HG02840 (cell line): ENCODE data around the gene EXOC4.

Experiments used
- ATAC-seq: cut with Tn5 transposase; IDR thresholded peaks from one replicate; pipeline ENCODE4 v1.9.1; 2021; ENCODE audit warnings: mild to moderate bottlenecking, moderate library complexity, moderate number of reproducible peaks; ENCODE audit not compliant: unreplicated experiment, low FRiP score

Gene EXOC4

GRCh38 chr7:133358708-133359107 lies 105.8 kb downstream of the EXOC4 start:
- no peak for ATAC-seq

GRCh38 chr7:133359449-133359848 lies 106.6 kb downstream of the EXOC4 start:
- no peak for ATAC-seq

- ATAC-seq = no peak
Observed at GRCh38 chr7:133360201-133360600, 107.3 kb downstream of the EXOC4 start.

GRCh38 chr7:133361806-133362205 lies 108.9 kb downstream of the EXOC4 start:
- ATAC-seq = no peak

- no peak for ATAC-seq
Observed at GRCh38 chr7:133364959-133365690, 112.2 kb downstream of the EXOC4 start.

- no peak for ATAC-seq
Observed at GRCh38 chr7:133365917-133366316, 113.0 kb downstream of the EXOC4 start.

- no peak for ATAC-seq
Observed at GRCh38 chr7:133367561-133367960, 114.7 kb downstream of the EXOC4 start.

- ATAC-seq = no peak
Observed at GRCh38 chr7:133369130-133369529, 116.3 kb downstream of the EXOC4 start.

GRCh38 chr7:133371616-133372015 lies 118.7 kb downstream of the EXOC4 start:
- ATAC-seq = no peak

GRCh38 chr7:133372337-133372736 lies 119.5 kb downstream of the EXOC4 start:
- no peak for ATAC-seq

- ATAC-seq = no peak
Observed at GRCh38 chr7:133376514-133376913, 123.6 kb downstream of the EXOC4 start.

- no peak for ATAC-seq
Observed at GRCh38 chr7:133381965-133382364, 129.1 kb downstream of the EXOC4 start.

- no peak for ATAC-seq
Observed at GRCh38 chr7:133382775-133383559, 130.1 kb downstream of the EXOC4 start.

GRCh38 chr7:133386205-133386604 lies 133.3 kb downstream of the EXOC4 start:
- ATAC-seq = no peak

- ATAC-seq = no peak
Observed at GRCh38 chr7:133389727-133390126, 136.8 kb downstream of the EXOC4 start.

GRCh38 chr7:133391206-133391605 lies 138.3 kb downstream of the EXOC4 start:
- no peak for ATAC-seq

GRCh38 chr7:133394369-133394768 lies 141.5 kb downstream of the EXOC4 start:
- no peak for ATAC-seq

GRCh38 chr7:133395551-133395950 lies 142.7 kb downstream of the EXOC4 start:
- ATAC-seq = no peak

GRCh38 chr7:133398506-133398905 lies 145.6 kb downstream of the EXOC4 start:
- no peak for ATAC-seq

- ATAC-seq = no peak
Observed at GRCh38 chr7:133401225-133401624, 148.3 kb downstream of the EXOC4 start.

GRCh38 chr7:133408212-133408611 lies 155.3 kb downstream of the EXOC4 start:
- no peak for ATAC-seq

- ATAC-seq = no peak
Observed at GRCh38 chr7:133409421-133409820, 156.5 kb downstream of the EXOC4 start.
